GM23338 (cell line): ENCODE measurements around the gene TIMM17B. TPM values are rescaled to one million over a fixed set of nuclear protein-coding genes. Genes with fewer than 3 reads are reported as not detected.
A peak's percentile ranks its signal among the peaks of the same experiment; 100 is the strongest.

ENCODE experiments used
- ATAC-seq: fragments of 200-7000 bp; cut with Tn5 transposase; 3 replicates; pipeline ENCODE4 v1.9.1; 2020
- DNase-seq: peaks from one replicate; pipeline ENCODE4 v3.0.0-alpha.2; 2015; ENCODE audit warnings: low spot score
- H2AFZ ChIP-seq: fragments of 200-600 bp; sonication (generic); 2 replicates; pipeline ENCODE4 v1.8.0; 2016; ENCODE audit warnings: antibody characterized with exemption, mild to moderate bottlenecking, moderate library complexity
- H3F3A ChIP-seq: fragments of 200-600 bp; sonication (generic); replicated peaks from 2 replicates; pipeline ENCODE4 v1.8.0; 2017; ENCODE audit warnings: antibody characterized with exemption, mixed run types, low read depth
- H3K27ac ChIP-seq: fragments of 200-600 bp; sonication (generic); 2 replicates; pipeline ENCODE4 v1.6.1; 2016; ENCODE audit warnings: low read depth
- H3K27me3 ChIP-seq: fragments of 200-600 bp; sonication (generic); 2 replicates; pipeline ENCODE4 v1.8.0; 2016; ENCODE audit warnings: mild to moderate bottlenecking, mixed run types, moderate library complexity; ENCODE audit not compliant: insufficient read depth
- H3K36me3 ChIP-seq: fragments of 200-600 bp; sonication (generic); 2 replicates; pipeline ENCODE4 v1.8.0; 2016; ENCODE audit warnings: mild to moderate bottlenecking; ENCODE audit not compliant: insufficient read depth
- H3K4me1 ChIP-seq: fragments of 200-600 bp; sonication (generic); 2 replicates; pipeline ENCODE4 v1.8.0; 2016; ENCODE audit warnings: mild to moderate bottlenecking, moderate library complexity; ENCODE audit not compliant: insufficient read depth
- H3K4me2 ChIP-seq: fragments of 200-600 bp; sonication (generic); 2 replicates; pipeline ENCODE4 v1.7.1; 2017; ENCODE audit warnings: mixed run types
- H3K4me3 ChIP-seq: fragments of 200-600 bp; sonication (generic); 2 replicates; pipeline ENCODE4 v1.6.1; 2016; ENCODE audit warnings: mixed run types
- H3K79me2 ChIP-seq: fragments of 200-600 bp; sonication (generic); replicated peaks from 2 replicates; pipeline ENCODE4 v1.8.0; 2017; ENCODE audit warnings: mild to moderate bottlenecking; ENCODE audit not compliant: insufficient read depth
- H3K9me2 ChIP-seq: fragments of 200-600 bp; sonication (generic); 2 replicates; pipeline ENCODE4 v1.8.0; 2017; ENCODE audit not compliant: insufficient read depth
- H4K20me1 ChIP-seq: fragments of 200-600 bp; sonication (generic); replicated peaks from 2 replicates; pipeline ENCODE4 v1.8.0; 2017; ENCODE audit warnings: mild to moderate bottlenecking; ENCODE audit not compliant: insufficient read depth
- H3K27ac Mint-ChIP-seq: 2 replicates; pipeline ENCODE4 v1.8.0; 2020; ENCODE audit warnings: inconsistent platforms, mild to moderate bottlenecking, moderate library complexity, mixed read lengths
- H3K27me3 Mint-ChIP-seq: 3 replicates; pipeline ENCODE4 v1.8.0; 2022; ENCODE audit warnings: low read depth, mild to moderate bottlenecking, moderate library complexity, mixed read lengths, inconsistent platforms; ENCODE audit not compliant: insufficient read depth, poor library complexity
- H3K36me3 Mint-ChIP-seq: 3 replicates; pipeline ENCODE4 v1.8.0; 2021; ENCODE audit warnings: low read depth, mild to moderate bottlenecking, inconsistent platforms, moderate library complexity, mixed read lengths
- H3K4me1 Mint-ChIP-seq: 3 replicates; pipeline ENCODE4 v1.8.0; 2020; ENCODE audit warnings: mild to moderate bottlenecking, inconsistent platforms, mixed read lengths
- H3K4me3 Mint-ChIP-seq: 3 replicates; pipeline ENCODE4 v1.8.0; 2021; ENCODE audit warnings: moderate library complexity, mild to moderate bottlenecking, inconsistent platforms, mixed read lengths
- H3K9me3 Mint-ChIP-seq: 3 replicates; pipeline ENCODE4 v1.8.0; 2020; ENCODE audit warnings: moderate library complexity, mild to moderate bottlenecking, inconsistent platforms, mixed read lengths
- CTCF ChIP-seq, 2 experiments: fragments of 200-600 bp in 1 of 2; sonication (generic) in 1 of 2; conservative IDR thresholded peaks; 2 replicates each; pipeline versions ENCODE4 v1.5.1 to v1.6.1; 2016 to 2017; ENCODE audit warnings: antibody characterized with exemption in 2 of 2, low read depth in 2 of 2, mild to moderate bottlenecking in 2 of 2, moderate library complexity in 1 of 2
- ZNF462 ChIP-seq: fragments of 250-450 bp; sonication (Bioruptor Pico); IDR thresholded peaks from 2 replicates; pipeline ENCODE4 v1.5.0; 2020; ENCODE audit warnings: mild to moderate bottlenecking, moderate library complexity
- polyA plus RNA-seq: library from polyadenylated mRNA; unstranded; fragments of >200 nt; fragmentation: Nextera tagmentation; extraction: Ambion mirVana; gene quantifications from 2 replicates; pipeline ENCODE4 v1.2.1, GENCODE V29; 2016
- total RNA-seq: library from RNA; depleted of rRNA; stranded (reverse); fragments of >200 nt; shearing (Covaris generic); gene quantifications from 2 replicates; pipeline ENCODE4 v1.2.3, GENCODE V29; 2014

Gene TIMM17B
- total and polyA plus RNA-seq, 2 experiments from 2014 or later = 67.1 to 147 TPM

GRCh38 chrX:48917139-48918001 is 19.8 kb upstream of the TIMM17B start:
- Mint-ChIP-seq H3K36me3 (peaks cover 68% of the 10 kb centered on the region), H3K27ac (peak overlapping the region; percentile 95), H3K4me1 (peaks cover 47% of the 10 kb centered on the region), H3K4me3 (peak overlapping the region; percentile 98), H3K27me3 (peaks cover 18% of the 10 kb centered on the region), H3K9me3 (peaks cover 7% of the 10 kb centered on the region)
- TF ChIP-seq CTCF (conservative IDR thresholded peaks at IDR 0.05; ENCODE audit: low read depth in 2 of 2) = peak; percentile 63 to 72
- no peak for TF ChIP-seq ZNF462
- peaks cover 43% of the 10 kb centered on the region for H3F3A ChIP-seq
- H2AFZ ChIP-seq = no peak overlapping the region
- H3K27me3 ChIP-seq = no peaks in the 10 kb centered on the region
- peaks cover 34% of the 10 kb centered on the region; the same call in 1 of the 2 replicates for H3K36me3 ChIP-seq
- no peaks in the 10 kb centered on the region for H3K9me2 ChIP-seq
- H3K79me2 ChIP-seq = peaks cover 56% of the 10 kb centered on the region
- peak overlapping the region; percentile 72 for H3K27ac ChIP-seq
- peaks cover 37% of the 10 kb centered on the region; the same call in 1 of the 2 replicates for H3K4me1 ChIP-seq
- peak; percentile 33 for ATAC-seq
- H4K20me1 ChIP-seq = peaks cover 13% of the 10 kb centered on the region
- peak overlapping the region; percentile 87 for H3K4me3 ChIP-seq
- DNase-seq = peak; percentile 89
- H3K4me2 ChIP-seq = peak overlapping the region; percentile 79
